K562 (cell line): Measurements from ENCODE around the gene KAZN. TPM values are rescaled to one million over a fixed set of nuclear protein-coding genes. Genes with fewer than 3 reads are reported as not detected.

ENCODE experiments used
- ASH1L ChIP-seq: fragments of 450-650 bp; IDR thresholded peaks from 2 replicates; pipeline ENCODE4 v1.6.1; 2018; ENCODE audit warnings: borderline replicate concordance, mild to moderate bottlenecking, low read depth; ENCODE audit not compliant: partially characterized antibody
- BCL6 ChIP-seq: fragments of 250-450 bp; sonication (Bioruptor Pico); IDR thresholded peaks from 2 replicates; pipeline ENCODE4 v1.4.0; 2020
- BRD4 ChIP-seq: fragments of 200-600 bp; sonication (generic); IDR thresholded peaks from 2 replicates; pipeline ENCODE4 v1.6.1; 2017; ENCODE audit warnings: inconsistent platforms
- BRF1 ChIP-seq: IDR thresholded peaks from 3 replicates; pipeline ENCODE4 v1.6.1; 2011; ENCODE audit warnings: borderline replicate concordance, mild to moderate bottlenecking; ENCODE audit not compliant: insufficient read length; ENCODE audit errors: extremely low read depth
- CBX2 ChIP-seq: fragments of 200-600 bp; sonication (generic); IDR thresholded peaks from one replicate; pipeline ENCODE4 v1.6.1; 2012; ENCODE audit warnings: mild to moderate bottlenecking, low read length, inconsistent platforms; ENCODE audit not compliant: insufficient read depth, poor library complexity, severe bottlenecking
- CHCHD3 ChIP-seq: fragments of 250-450 bp; sonication (Bioruptor Pico); IDR thresholded peaks from 2 replicates; pipeline ENCODE4 v2.1.2; 2022; ENCODE audit warnings: mild to moderate bottlenecking
- CHD4 ChIP-seq: fragments of 200-600 bp; sonication (generic); IDR thresholded peaks from 3 replicates; pipeline ENCODE4 v1.6.1; 2012; ENCODE audit warnings: low read depth, mild to moderate bottlenecking, mixed read lengths, low read length, inconsistent platforms; ENCODE audit not compliant: insufficient read depth, insufficient replicate concordance, poor library complexity, severe bottlenecking
- ELF1 ChIP-seq: fragments of 200-800 bp; sonication (Bioruptor generic); IDR thresholded peaks from 2 replicates; pipeline ENCODE4 v1.6.1; 2016; ENCODE audit warnings: missing genetic modification characterization, missing compliant biosample characterization
- HDAC1 ChIP-seq, 2 experiments: fragments of 450-650 bp; IDR thresholded peaks; 2 replicates each; pipeline ENCODE4 v1.6.1; 2016 to 2017; ENCODE audit warnings: inconsistent platforms in 1 of 2, mild to moderate bottlenecking in 1 of 2, moderate library complexity in 1 of 2
- HNRNPL ChIP-seq: fragments of 200-400 bp; formaldehyde crosslinking; IDR thresholded peaks from 2 replicates; pipeline ENCODE4 v1.6.1; 2017; ENCODE audit warnings: low read depth, mild to moderate bottlenecking, low read length
- KAT2B ChIP-seq: IDR thresholded peaks from one replicate; pipeline ENCODE4 v1.6.1; 2012; ENCODE audit warnings: low read depth, mild to moderate bottlenecking, control low read depth, inconsistent platforms, low read length, moderate library complexity
- MEF2A ChIP-seq: IDR thresholded peaks from 2 replicates; pipeline ENCODE4 v1.6.1; 2011; ENCODE audit warnings: low read depth, mild to moderate bottlenecking, low read length, moderate library complexity; ENCODE audit not compliant: control insufficient read depth
- MTF1 ChIP-seq: fragments of 250-450 bp; sonication (Bioruptor Pico); IDR thresholded peaks from 2 replicates; pipeline ENCODE4 v1.9.0; 2021; ENCODE audit warnings: moderate library complexity, mild to moderate bottlenecking, inconsistent platforms, borderline replicate concordance
- NCOR1 ChIP-seq: fragments of 450-650 bp; IDR thresholded peaks from 2 replicates; pipeline ENCODE4 v1.6.1; 2016; ENCODE audit warnings: mild to moderate bottlenecking, moderate library complexity
- NELFE ChIP-seq: IDR thresholded peaks from 2 replicates; pipeline ENCODE4 v1.6.1; 2011; ENCODE audit warnings: mild to moderate bottlenecking; ENCODE audit not compliant: insufficient read depth, insufficient read length
- NR3C1 ChIP-seq: sonication (generic); formaldehyde crosslinking; IDR thresholded peaks from 2 replicates; pipeline ENCODE4 v1.8.1; 2022; ENCODE audit warnings: missing genetic modification reagents
- PHF8 ChIP-seq: fragments of 200-600 bp; sonication (generic); IDR thresholded peaks from 2 replicates; pipeline ENCODE4 v1.6.1; 2012; ENCODE audit warnings: mixed run types, mild to moderate bottlenecking, inconsistent platforms, low read length, moderate library complexity, borderline replicate concordance
- POU5F1 ChIP-seq: fragments of 150-350 bp; IDR thresholded peaks from 2 replicates; pipeline ENCODE4 v1.6.1; 2014; ENCODE audit warnings: borderline replicate concordance, low read length, low read depth, mild to moderate bottlenecking; ENCODE audit not compliant: partially characterized antibody
- RBM17 ChIP-seq: fragments of 200-400 bp; formaldehyde crosslinking; IDR thresholded peaks from 2 replicates; pipeline ENCODE4 v1.6.1; 2017; ENCODE audit warnings: low read depth, mild to moderate bottlenecking, low read length, borderline replicate concordance
- RNF219 ChIP-seq: fragments of 250-450 bp; sonication (Bioruptor Pico); IDR thresholded peaks from 2 replicates; pipeline ENCODE4 v1.5.0; 2022; ENCODE audit warnings: mild to moderate bottlenecking
- SMAD2 ChIP-seq: fragments of 150-350 bp; IDR thresholded peaks from 2 replicates; pipeline ENCODE4 v1.6.1; 2014; ENCODE audit warnings: low read depth, mild to moderate bottlenecking, low read length
- SREBF2 ChIP-seq: sonication (generic); formaldehyde crosslinking; IDR thresholded peaks from 2 replicates; pipeline ENCODE4 v1.4.0; 2020; ENCODE audit warnings: mild to moderate bottlenecking, missing genetic modification reagents
- ZFP1 ChIP-seq: fragments of 450-650 bp; formaldehyde crosslinking; IDR thresholded peaks from 2 replicates; pipeline ENCODE4 v1.4.0; 2020; ENCODE audit warnings: mild to moderate bottlenecking, mixed read lengths
- polyA plus RNA-seq, 8 experiments: library from polyadenylated mRNA; depleted of rRNA in 4 of 8; stranded (reverse) in 5 of 8; unstranded in 3 of 8; fragments of >200 nt; fragmentation: Nextera tagmentation in 2 of 8; fragmentation: Illumina TruSeq in 1 of 8; extraction: Ambion mirVana in 2 of 8; extraction: Trizol in 1 of 8; gene quantifications; 2 replicates each; pipeline versions ENCODE4 v1.2.1 to v1.2.3, GENCODE V29; 2011 to 2014; ENCODE audit warnings: inconsistent platforms in 1 of 8, missing spikeins in 1 of 8
- total RNA-seq, 7 experiments: library from RNA; depleted of rRNA in 6 of 7; stranded (reverse); fragments of >200 nt in 6 of 7; fragmentation: Illumina TruSeq in 2 of 7; extraction: Trizol in 2 of 7; gene quantifications; 2 replicates each; pipeline versions ENCODE4 v1.2.1 to v1.2.3, GENCODE V29; 2011 to 2021; ENCODE audit warnings: low replicate concordance in 1 of 7
- TF ChIP-seq, protein P1 (sequence below): fragments of 250-450 bp; sonication (Bioruptor Pico); IDR thresholded peaks from 2 replicates; pipeline ENCODE4 v1.5.0; 2021
- TF ChIP-seq, protein P2 (sequence below): fragments of 250-450 bp; sonication (Bioruptor Pico); IDR thresholded peaks from 2 replicates; pipeline ENCODE4 v1.8.0; 2022; ENCODE audit warnings: moderate library complexity, mild to moderate bottlenecking, inconsistent platforms

KAZN gene
- total and polyA plus RNA-seq, 9 of the 15 experiments (the other 6 are each of a cell fraction or from before 2014, with no cell fraction given), result 2.1 to 21.6 (median 5.4) TPM

DNA sequence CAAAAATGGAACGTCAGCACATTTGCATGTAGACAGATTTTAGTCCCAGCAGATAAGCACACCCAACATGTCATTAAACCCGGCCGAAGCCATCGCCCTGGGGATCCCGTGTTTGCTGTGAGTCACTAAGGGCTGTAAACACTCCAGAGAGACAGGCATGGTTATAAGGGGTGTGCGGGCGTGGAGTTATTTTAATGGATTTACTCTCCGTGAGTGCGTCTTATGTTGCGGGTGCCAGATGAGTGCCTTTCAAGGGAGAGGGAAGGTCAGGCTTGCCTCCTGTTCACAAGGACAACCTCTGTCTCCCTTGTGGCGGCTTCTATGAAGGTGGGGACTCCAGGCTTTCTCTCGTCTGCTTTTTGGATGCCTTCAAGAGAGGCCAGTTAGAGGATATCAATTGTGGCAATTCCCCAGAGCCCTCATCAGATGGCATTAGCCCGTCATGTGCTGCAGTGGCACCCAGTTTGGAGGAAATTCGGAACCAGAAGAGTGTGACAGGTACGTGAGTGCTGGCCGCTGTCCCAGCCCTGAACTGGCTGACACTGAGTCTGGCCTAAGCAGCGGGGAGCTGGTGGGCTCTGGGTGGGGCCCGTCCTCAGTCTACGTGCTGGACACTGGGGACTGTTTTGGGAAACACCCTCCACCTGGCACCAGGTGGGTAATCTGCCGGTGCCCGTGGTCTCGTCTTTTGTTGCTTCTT, 331.2 kb downstream of the KAZN start (continued):
- TF ChIP-seq RBM17, result no peak
- TF ChIP-seq, protein P1, sequence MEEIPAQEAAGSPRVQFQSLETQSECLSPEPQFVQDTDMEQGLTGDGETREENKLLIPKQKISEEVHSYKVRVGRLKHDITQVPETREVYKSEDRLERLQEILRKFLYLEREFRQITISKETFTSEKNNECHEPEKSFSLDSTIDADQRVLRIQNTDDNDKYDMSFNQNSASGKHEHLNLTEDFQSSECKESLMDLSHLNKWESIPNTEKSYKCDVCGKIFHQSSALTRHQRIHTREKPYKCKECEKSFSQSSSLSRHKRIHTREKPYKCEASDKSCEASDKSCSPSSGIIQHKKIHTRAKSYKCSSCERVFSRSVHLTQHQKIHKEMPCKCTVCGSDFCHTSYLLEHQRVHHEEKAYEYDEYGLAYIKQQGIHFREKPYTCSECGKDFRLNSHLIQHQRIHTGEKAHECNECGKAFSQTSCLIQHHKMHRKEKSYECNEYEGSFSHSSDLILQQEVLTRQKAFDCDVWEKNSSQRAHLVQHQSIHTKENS (CRISPR knock-in tag), result no peak
- no peak for TF ChIP-seq BRF1
- TF ChIP-seq CHCHD3, result no peak
- no peak for TF ChIP-seq NR3C1
- no peak for TF ChIP-seq ELF1 (tag)
- TF ChIP-seq POU5F1, result no peak
- TF ChIP-seq CHD4, result no peak
- no peak for TF ChIP-seq HNRNPL
- no peak for TF ChIP-seq KAT2B
- no peak for TF ChIP-seq MEF2A
- no peak for TF ChIP-seq BRD4
- TF ChIP-seq CBX2, result no peak
- no peak for TF ChIP-seq BCL6 (CRISPR knock-in tag)
- TF ChIP-seq ASH1L, result no peak
- TF ChIP-seq SREBF2 (CRISPR knock-in tag), result no peak
- no peak for TF ChIP-seq SMAD2
- peak in 1 of 2 experiments; percentile 83; a peak in 2 of 4 replicates for TF ChIP-seq HDAC1 (IDR thresholded peaks at IDR 0.05)
- no peak for TF ChIP-seq MTF1 (CRISPR knock-in tag)
- TF ChIP-seq NELFE, result no peak
- no peak for TF ChIP-seq ZFP1 (CRISPR knock-in tag)
- TF ChIP-seq, protein P2, sequence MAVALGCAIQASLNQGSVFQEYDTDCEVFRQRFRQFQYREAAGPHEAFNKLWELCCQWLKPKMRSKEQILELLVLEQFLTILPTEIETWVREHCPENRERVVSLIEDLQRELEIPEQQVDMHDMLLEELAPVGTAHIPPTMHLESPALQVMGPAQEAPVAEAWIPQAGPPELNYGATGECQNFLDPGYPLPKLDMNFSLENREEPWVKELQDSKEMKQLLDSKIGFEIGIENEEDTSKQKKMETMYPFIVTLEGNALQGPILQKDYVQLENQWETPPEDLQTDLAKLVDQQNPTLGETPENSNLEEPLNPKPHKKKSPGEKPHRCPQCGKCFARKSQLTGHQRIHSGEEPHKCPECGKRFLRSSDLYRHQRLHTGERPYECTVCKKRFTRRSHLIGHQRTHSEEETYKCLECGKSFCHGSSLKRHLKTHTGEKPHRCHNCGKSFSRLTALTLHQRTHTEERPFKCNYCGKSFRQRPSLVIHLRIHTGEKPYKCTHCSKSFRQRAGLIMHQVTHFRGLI, result no peak
- no peak for TF ChIP-seq PHF8
- TF ChIP-seq NCOR1, result peak; percentile 72
- no peak for TF ChIP-seq RNF219 (CRISPR knock-in tag)
